ENCODE data around the gene PCSK2. TPM values are rescaled to one million over a fixed set of nuclear protein-coding genes. Genes with fewer than 3 reads are reported as not detected.
A peak's percentile ranks its signal among the peaks of the same experiment; 100 is the strongest.

Gene PCSK2
- total RNA-seq, 1 experiment from 2014 or later: 245 TPM

DNA sequence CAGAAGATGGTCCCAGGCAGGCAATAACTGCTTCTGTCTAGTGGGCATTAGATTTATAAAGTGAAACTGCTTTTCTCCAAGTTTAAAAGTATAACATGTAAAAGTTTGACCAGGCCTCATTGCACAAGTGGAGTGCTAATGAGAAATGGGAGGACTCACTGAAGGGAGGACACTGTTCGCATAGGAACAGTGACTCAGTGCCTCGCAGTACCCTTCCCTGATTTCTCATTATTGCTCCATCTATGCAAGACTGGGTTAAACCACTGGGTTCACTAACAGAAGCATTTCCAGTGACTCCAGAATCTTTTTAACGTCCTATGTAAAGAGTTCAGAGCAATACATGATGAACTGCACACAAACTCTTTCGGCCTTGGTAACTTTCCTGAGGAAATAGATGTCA is 79.6 kb downstream of the PCSK2 start:
- H3K36me3 ChIP-seq (ENCODE audit: insufficient read depth, low read length, poor library complexity, severe bottlenecking): peaks cover 5% of the 10 kb centered on the region
- H3K4me3 ChIP-seq (ENCODE audit: low read depth, low read length, poor library complexity, severe bottlenecking): no peak overlapping the region
- DNase-seq (ENCODE audit: low spot score): no peak
- BruUV-seq (replicated peaks): no TSS peak
- peaks cover 9% of the 10 kb centered on the region for H3K9me3 ChIP-seq (ENCODE audit: low read depth, low read length, poor library complexity, severe bottlenecking)
- ChIA-PET POLR2A (ENCODE audit: low non-redundant PET) (no interaction called here), CTCF (no interaction called here)
- peaks cover 14% of the 10 kb centered on the region for H3K4me1 ChIP-seq (ENCODE audit: insufficient read depth, low read length, poor library complexity, severe bottlenecking)
- TF ChIP-seq EZH2 (IDR thresholded peaks at IDR 0.05; ENCODE audit: borderline replicate concordance, low read depth, low read length, poor library complexity, severe bottlenecking): no peak
- TF ChIP-seq CTCF (conservative IDR thresholded peaks at IDR 0.05; ENCODE audit: low read depth, low read length): no peak
- intact Hi-C loops (cut with micrococcal nuclease; ENCODE audit: unreplicated experiment): no loop called here
- no peaks in the 10 kb centered on the region for H3K27me3 ChIP-seq (replicated peaks; ENCODE audit: insufficient read depth, low read depth, low read length, poor library complexity)
- no peak overlapping the region for H3K27ac ChIP-seq (ENCODE audit: low read depth, low read length, poor library complexity, severe bottlenecking)

DNA sequence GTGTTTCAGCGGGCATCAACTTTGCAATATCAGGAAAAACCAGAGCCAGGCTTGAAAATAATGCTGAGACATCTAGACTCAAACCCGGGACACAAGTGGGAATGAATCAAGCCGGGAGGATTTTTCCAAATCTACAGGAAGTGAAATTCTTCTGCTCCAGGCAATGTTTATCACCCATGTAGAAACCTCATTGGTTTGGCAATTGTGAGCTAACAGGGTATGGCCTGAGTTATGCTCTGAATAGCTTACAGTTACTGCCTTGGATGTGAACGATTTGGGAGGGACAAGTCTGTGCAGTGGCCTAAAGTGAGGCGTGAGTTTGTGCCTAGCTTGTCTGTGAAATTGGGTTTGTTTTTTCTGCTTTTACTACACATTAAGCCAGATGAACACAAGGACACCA is 87.4 kb downstream of the PCSK2 start:
- POLR2A ChIA-PET (ENCODE audit: low non-redundant PET): no interaction called here
- no peaks in the 10 kb centered on the region for H3K9me3 ChIP-seq (ENCODE audit: low read depth, low read length, poor library complexity, severe bottlenecking)
- TF ChIP-seq EZH2 (IDR thresholded peaks at IDR 0.05; ENCODE audit: borderline replicate concordance, low read depth, low read length, poor library complexity, severe bottlenecking) (no peak), CTCF (conservative IDR thresholded peaks at IDR 0.05; ENCODE audit: low read depth, low read length) (no peak)
- CTCF ChIA-PET: no interaction called here
- H3K4me1 ChIP-seq (ENCODE audit: insufficient read depth, low read length, poor library complexity, severe bottlenecking): peaks cover 66% of the 10 kb centered on the region
- peak; percentile 50 for DNase-seq (ENCODE audit: low spot score)
- no TSS peak for BruUV-seq (replicated peaks)
- no peak overlapping the region for H3K4me3 ChIP-seq (ENCODE audit: low read depth, low read length, poor library complexity, severe bottlenecking)
- H3K27ac ChIP-seq (ENCODE audit: low read depth, low read length, poor library complexity, severe bottlenecking): peak overlapping the region; percentile 85
- H3K27me3 ChIP-seq (replicated peaks; ENCODE audit: insufficient read depth, low read depth, low read length, poor library complexity): no peaks in the 10 kb centered on the region
- no peaks in the 10 kb centered on the region for H3K36me3 ChIP-seq (ENCODE audit: insufficient read depth, low read length, poor library complexity, severe bottlenecking)
- intact Hi-C loops (cut with micrococcal nuclease; ENCODE audit: unreplicated experiment): no loop called here

DNA sequence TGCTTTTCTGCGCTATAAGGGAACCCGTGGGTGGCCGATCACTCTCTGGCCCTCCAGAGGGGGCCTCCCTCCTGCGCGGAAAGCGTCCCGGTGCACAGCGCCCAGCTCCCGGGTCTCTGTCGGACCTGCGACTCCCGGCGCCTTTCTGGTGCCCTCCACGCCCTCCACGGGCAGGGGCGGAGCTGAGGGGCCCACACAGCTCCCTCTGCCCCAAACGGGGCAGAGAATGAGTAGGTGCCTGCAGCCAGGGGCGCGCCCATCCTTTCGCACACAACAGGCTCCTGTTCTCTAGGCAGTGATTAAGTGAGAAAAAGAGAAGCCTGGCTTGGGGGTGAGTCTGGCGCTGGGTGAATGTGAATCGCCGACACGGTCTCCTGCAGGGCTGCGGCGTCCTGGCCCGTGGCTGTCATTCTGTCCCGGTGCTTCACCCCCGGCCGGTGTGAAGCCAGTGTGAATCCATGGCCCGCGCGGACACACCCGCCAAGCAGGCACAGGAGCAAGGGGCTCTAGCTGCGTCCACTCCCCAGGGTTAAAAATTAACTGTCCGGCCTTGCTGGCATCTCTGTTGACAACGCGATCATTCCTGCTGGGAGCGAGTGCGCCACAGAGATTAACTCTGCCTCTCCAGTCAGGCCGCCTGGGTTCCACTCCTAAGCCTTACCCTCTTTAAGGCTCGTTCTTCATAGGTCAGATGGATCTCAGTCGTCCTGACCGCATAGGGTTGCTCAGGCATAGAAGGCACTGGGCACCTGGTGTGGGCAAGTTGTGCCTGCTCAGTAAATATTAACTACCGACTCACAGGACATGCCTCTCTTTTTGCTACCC is 88.8 kb downstream of the PCSK2 start:
- CTCF ChIA-PET: no interaction called here

More for the DNA sequence above, 88.8 kb downstream of the PCSK2 start:
- peaks cover 66% of the 10 kb centered on the region for H3K4me1 ChIP-seq (ENCODE audit: insufficient read depth, low read length, poor library complexity, severe bottlenecking)
- no peaks in the 10 kb centered on the region for H3K27me3 ChIP-seq (replicated peaks; ENCODE audit: insufficient read depth, low read depth, low read length, poor library complexity)
- TF ChIP-seq EZH2 (IDR thresholded peaks at IDR 0.05; ENCODE audit: borderline replicate concordance, low read depth, low read length, poor library complexity, severe bottlenecking): no peak
- TF ChIP-seq CTCF (conservative IDR thresholded peaks at IDR 0.05; ENCODE audit: low read depth, low read length): no peak
- POLR2A ChIA-PET (ENCODE audit: low non-redundant PET): no interaction called here
- no peaks in the 10 kb centered on the region for H3K36me3 ChIP-seq (ENCODE audit: insufficient read depth, low read length, poor library complexity, severe bottlenecking)
- H3K9me3 ChIP-seq (ENCODE audit: low read depth, low read length, poor library complexity, severe bottlenecking): no peaks in the 10 kb centered on the region
- intact Hi-C loops (cut with micrococcal nuclease; ENCODE audit: unreplicated experiment): loop anchor here (5.0 kb wide), 1 partner anchor 117 kb away; no protein-coding TSS in a partner anchor
- DNase-seq (ENCODE audit: low spot score): peak; percentile 47
- no TSS peak for BruUV-seq (replicated peaks)
- peak overlapping the region; percentile 85 for H3K27ac ChIP-seq (ENCODE audit: low read depth, low read length, poor library complexity, severe bottlenecking)
- peak overlapping the region; percentile 28 for H3K4me3 ChIP-seq (ENCODE audit: low read depth, low read length, poor library complexity, severe bottlenecking)

Data from A673 (cell line).